ENCODE results near the gene MLLT1. TPM values are rescaled to one million over a fixed set of nuclear protein-coding genes. Genes with fewer than 3 reads are reported as not detected.

The MLLT1 gene
- total and polyA plus RNA-seq, 10 of the 15 experiments (the other 5 are each of a cell fraction or from before 2014, with no cell fraction given), result 0.16 to 61.1 (median 8.5) TPM

GRCh38 chr19:6227156-6227935 is 52.4 kb downstream of the MLLT1 start:
- POLR2A ChIA-PET, result no interaction called here
- CTCF ChIA-PET, result no interaction called here
- TF ChIP-seq CUX1 (IDR thresholded peaks at IDR 0.05; ENCODE audit: insufficient replicate concordance, low read depth, low read length), result no peak
- no peak for TF ChIP-seq ATF2 (IDR thresholded peaks at IDR 0.05; ENCODE audit: low read length)
- TF ChIP-seq ZNF592 (IDR thresholded peaks at IDR 0.05), result no peak
- no peak for TF ChIP-seq BCL11A (IDR thresholded peaks at IDR 0.05; ENCODE audit: low read depth, low read length)
- no peak for TF ChIP-seq MLLT1 (IDR thresholded peaks at IDR 0.05)
- no peak for TF ChIP-seq FOS (IDR thresholded peaks at IDR 0.05; ENCODE audit: borderline replicate concordance, extremely low read depth, insufficient read length)
- TF ChIP-seq SKIL (IDR thresholded peaks at IDR 0.05; ENCODE audit: low read depth, poor library complexity, severe bottlenecking), result no peak
- TF ChIP-seq POLR2A (IDR thresholded peaks at IDR 0.05; ENCODE audit: low read depth, low read length), result no peak

More at GRCh38 chr19:6227156-6227935, 52.4 kb downstream of the MLLT1 start:
- Histone ChIP-seq H3K4me2 (ENCODE audit: control insufficient read depth, insufficient read depth) (no peak overlapping the region), H3K36me3 (ENCODE audit: control insufficient read depth in 2 of 2, insufficient read depth in 2 of 2, low read length in 1 of 2) (peaks cover 9 to 45% of the 10 kb centered on the region in 2 experiments), H3K4me3 (no peak overlapping the region), H3K79me2 (ENCODE audit: control insufficient read depth, insufficient read depth, low read length) (no peaks in the 10 kb centered on the region; the same call in none of the 2 replicates), H3K9me3 (replicated peaks; ENCODE audit: control insufficient read depth, insufficient read depth, low read length) (no peaks in the 10 kb centered on the region), H4K20me1 (ENCODE audit: control insufficient read depth, insufficient read depth) (no peaks in the 10 kb centered on the region; the same call in 1 of the 2 replicates), H3K27ac (ENCODE audit: control insufficient read depth, insufficient read depth) (no peak overlapping the region), H2AFZ (ENCODE audit: control insufficient read depth, low read depth, low read length) (no peak overlapping the region), H3K4me1 (ENCODE audit: control insufficient read depth, insufficient read depth, low read length) (no peaks in the 10 kb centered on the region), H3K27me3 (replicated peaks in 1 of 2; ENCODE audit: control insufficient read depth in 2 of 2, insufficient read depth in 2 of 2, low read length in 1 of 2) (no peaks in the 10 kb centered on the region), H3K9ac (ENCODE audit: control insufficient read depth, insufficient read depth, low read length) (no peak overlapping the region)
- ChIA-PET SMC1A (ENCODE audit: uncharacterized antibody, unreplicated experiment) (no interaction called here), RAD21 (ENCODE audit: unreplicated experiment) (no interaction called here)
- WGBS (ENCODE audit: insufficient coverage, insufficient replicate concordance, low lambda C conversion rate, missing lambda C conversion rate), result 90% methylated on average over 33 of the region's 33 CpGs
- in situ Hi-C loops (cut with MboI) (no loop called here), intact Hi-C loops (cut with micrococcal nuclease; ENCODE audit: unreplicated experiment) (no loop called here)
- DNase-seq (ENCODE audit: low read depth, low spot score) (no peak), FAIRE-seq (no peak), ATAC-seq (no peak)
- BruUV-seq (replicated peaks), result no TSS peak
